Liver (tissue), 9 donors: ENCODE results near the gene FRAS1. TPM values are rescaled to one million over a fixed set of nuclear protein-coding genes. Genes with fewer than 3 reads are reported as not detected.

Experiments
- DNase-seq: peaks from one replicate; pipeline ENCODE4 v3.0.0-alpha.2; 2017; ENCODE audit warnings: low spot score
- H3K27ac ChIP-seq, 2 donors: one replicate each; pipeline ENCODE4 v1.7.0; 2013; ENCODE audit warnings: inconsistent platforms in 2 of 2, low read length in 2 of 2, control low read depth in 1 of 2, low read depth in 1 of 2, mild to moderate bottlenecking in 1 of 2
- H3K27me3 ChIP-seq, 4 donors: one replicate each; pipeline versions ENCODE4 v1.6.1 to v1.7.0; 2013; ENCODE audit warnings: low read length in 3 of 4, inconsistent platforms in 1 of 4, mild to moderate bottlenecking in 1 of 4, moderate library complexity in 1 of 4; ENCODE audit not compliant: control insufficient read depth in 4 of 4, insufficient read depth in 4 of 4
- H3K36me3 ChIP-seq, 4 donors: one replicate each; pipeline versions ENCODE4 v1.6.1 to v1.7.0; 2013; ENCODE audit warnings: low read length in 3 of 4, mild to moderate bottlenecking in 3 of 4, low read depth in 1 of 4, moderate library complexity in 1 of 4; ENCODE audit not compliant: control insufficient read depth in 4 of 4, insufficient read depth in 3 of 4
- H3K4me1 ChIP-seq, 4 donors: one replicate each; pipeline versions ENCODE4 v1.6.1 to v1.7.0; 2013; ENCODE audit warnings: low read length in 3 of 4, mild to moderate bottlenecking in 3 of 4, moderate library complexity in 1 of 4; ENCODE audit not compliant: control insufficient read depth in 4 of 4, insufficient read depth in 4 of 4
- H3K4me3 ChIP-seq, 3 donors: one replicate each; pipeline versions ENCODE4 v1.6.1 to v1.7.0; 2013; ENCODE audit warnings: low read length in 3 of 3, control low read depth in 1 of 3, low read depth in 1 of 3, mild to moderate bottlenecking in 1 of 3
- H3K9ac ChIP-seq, 2 donors: one replicate each; pipeline ENCODE4 v1.7.0; 2013; ENCODE audit warnings: low read length in 2 of 2, mild to moderate bottlenecking in 2 of 2, moderate library complexity in 2 of 2, control low read depth in 1 of 2, low read depth in 1 of 2
- H3K9me3 ChIP-seq, 4 donors: one replicate each; pipeline versions ENCODE4 v1.6.1 to v1.7.0; 2013; ENCODE audit warnings: low read length in 3 of 4; ENCODE audit not compliant: control insufficient read depth in 4 of 4
- EGR1 ChIP-seq, 2 donors: IDR thresholded peaks; 2 replicates each; pipeline ENCODE4 v1.6.1; 2016 to 2018; ENCODE audit warnings: antibody characterized with exemption in 2 of 2, low read depth in 2 of 2
- FOXA1 ChIP-seq: IDR thresholded peaks from 2 replicates; pipeline ENCODE4 v1.6.1; 2016; ENCODE audit warnings: antibody characterized with exemption
- FOXA2 ChIP-seq: IDR thresholded peaks from 2 replicates; pipeline ENCODE4 v1.6.1; 2016; ENCODE audit warnings: antibody characterized with exemption
- JUND ChIP-seq, 2 donors: IDR thresholded peaks; 2 replicates each; pipeline ENCODE4 v1.6.1; 2016; ENCODE audit warnings: antibody characterized with exemption in 2 of 2
- NR2F2 ChIP-seq: IDR thresholded peaks from 2 replicates; pipeline ENCODE4 v1.6.1; 2016; ENCODE audit warnings: antibody characterized with exemption
- RAD21 ChIP-seq, 2 donors: IDR thresholded peaks; 2 replicates each; pipeline ENCODE4 v1.6.1; 2016; ENCODE audit warnings: antibody characterized with exemption in 2 of 2, mild to moderate bottlenecking in 2 of 2
- TAF1 ChIP-seq: conservative IDR thresholded peaks from 2 replicates; pipeline ENCODE4 v1.6.1; 2016; ENCODE audit warnings: antibody characterized with exemption, mild to moderate bottlenecking
- YY1 ChIP-seq: IDR thresholded peaks from 2 replicates; pipeline ENCODE4 v1.6.1; 2016; ENCODE audit warnings: antibody characterized with exemption, mild to moderate bottlenecking
- WGBS: extraction: QIAGEN DNeasy Blood & Tissue Kit; methylation state at CpG from one replicate; pipeline ENCODE4 v1.1.7; 2013; 5-methylcytosine and 5-hydroxymethylcytosine counted together
- polyA plus RNA-seq, 2 donors: library from polyadenylated mRNA; stranded (reverse) in 1 of 2; unstranded in 1 of 2; fragments of 200-250 nt in 1 of 2; fragments of >200 nt in 1 of 2; fragmentation: Nextera tagmentation in 1 of 2; extraction: Ambion mirVana in 1 of 2; gene quantifications; one replicate each; pipeline versions ENCODE4 v1.2.1 to v1.2.3, GENCODE V29; 2013 to 2015
- total RNA-seq, 2 donors: library from RNA; depleted of rRNA; stranded (reverse); fragments of >200 nt; gene quantifications; one replicate each; pipeline ENCODE4 v1.2.3, GENCODE V29; 2014
- TF ChIP-seq, protein P1 (sequence below): IDR thresholded peaks from 2 replicates; pipeline ENCODE4 v1.6.1; 2016; ENCODE audit warnings: antibody characterized with exemption
- TF ChIP-seq, protein P2 (sequence below): IDR thresholded peaks from 2 replicates; pipeline ENCODE4 v1.6.1; 2016; ENCODE audit warnings: antibody characterized with exemption, mild to moderate bottlenecking
- TF ChIP-seq, protein P3 (sequence below): fragments of 150-350 bp; IDR thresholded peaks from 2 replicates; pipeline ENCODE4 v1.5.1; 2017; ENCODE audit warnings: improper control_type of control experiment, low read depth, low read length; ENCODE audit not compliant: missing input control
- TF ChIP-seq, protein P4 (sequence below): IDR thresholded peaks from 2 replicates; pipeline ENCODE4 v1.6.1; 2016; ENCODE audit warnings: antibody characterized with exemption
- TF ChIP-seq, protein P5 (sequence below): IDR thresholded peaks from 2 replicates; pipeline ENCODE4 v1.6.1; 2016; ENCODE audit warnings: antibody characterized with exemption
- donor health status: healthy.
- donor health status: healthy.
- donor health status: healthy.
- donor health status: healthy.
- donor health status: healthy.

Gene FRAS1
- total and polyA plus RNA-seq, 4 donors = 0.08 to 6.0 (median 1.1) TPM

DNA sequence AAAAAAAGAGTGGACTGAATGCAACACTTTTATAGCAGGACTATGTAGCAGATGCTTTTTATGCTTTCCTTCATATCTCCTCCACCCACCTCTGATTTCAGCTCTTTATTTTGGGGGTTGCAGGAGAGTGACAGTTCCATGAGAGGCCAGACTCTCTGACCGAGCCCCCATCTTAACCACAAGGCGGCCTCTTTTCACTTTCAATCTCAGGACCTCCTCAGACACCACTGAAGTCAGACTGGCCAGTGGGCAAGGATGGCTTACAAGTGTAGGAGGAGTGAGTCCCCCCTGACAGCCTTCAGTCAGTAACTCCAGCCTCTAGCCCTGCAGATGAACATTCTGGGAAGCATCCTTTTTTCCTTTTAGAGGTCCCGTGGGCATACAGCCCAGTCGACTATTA is 140.8 kb downstream of the FRAS1 start:
- Histone ChIP-seq H3K9me3 (peaks cover 0 to 2% (median 0%) of the 10 kb centered on the region in 4 donors), H3K4me3 (no peak overlapping the region), H3K4me1 (no peaks in the 10 kb centered on the region), H3K36me3 (no peaks in the 10 kb centered on the region), H3K27me3 (peaks cover 0 to 4% (median 0%) of the 10 kb centered on the region in 4 donors), H3K27ac (no peak overlapping the region), H3K9ac (no peak overlapping the region)
- WGBS = 83% methylated on average over 4 of the region's 4 CpGs
- no peak for DNase-seq
- TF ChIP-seq NR2F2 (no peak), TAF1 (no peak), YY1 (no peak), RAD21 (IDR thresholded peaks at IDR 0.05) (no peak), EGR1 (IDR thresholded peaks at IDR 0.05; ENCODE audit: low read depth in 2 of 2) (no peak), FOXA2 (no peak), FOXA1 (no peak), JUND (IDR thresholded peaks at IDR 0.05) (no peak)
- TF ChIP-seq, protein P1, sequence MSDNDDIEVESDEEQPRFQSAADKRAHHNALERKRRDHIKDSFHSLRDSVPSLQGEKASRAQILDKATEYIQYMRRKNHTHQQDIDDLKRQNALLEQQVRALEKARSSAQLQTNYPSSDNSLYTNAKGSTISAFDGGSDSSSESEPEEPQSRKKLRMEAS = no peak
- TF ChIP-seq, protein P2, sequence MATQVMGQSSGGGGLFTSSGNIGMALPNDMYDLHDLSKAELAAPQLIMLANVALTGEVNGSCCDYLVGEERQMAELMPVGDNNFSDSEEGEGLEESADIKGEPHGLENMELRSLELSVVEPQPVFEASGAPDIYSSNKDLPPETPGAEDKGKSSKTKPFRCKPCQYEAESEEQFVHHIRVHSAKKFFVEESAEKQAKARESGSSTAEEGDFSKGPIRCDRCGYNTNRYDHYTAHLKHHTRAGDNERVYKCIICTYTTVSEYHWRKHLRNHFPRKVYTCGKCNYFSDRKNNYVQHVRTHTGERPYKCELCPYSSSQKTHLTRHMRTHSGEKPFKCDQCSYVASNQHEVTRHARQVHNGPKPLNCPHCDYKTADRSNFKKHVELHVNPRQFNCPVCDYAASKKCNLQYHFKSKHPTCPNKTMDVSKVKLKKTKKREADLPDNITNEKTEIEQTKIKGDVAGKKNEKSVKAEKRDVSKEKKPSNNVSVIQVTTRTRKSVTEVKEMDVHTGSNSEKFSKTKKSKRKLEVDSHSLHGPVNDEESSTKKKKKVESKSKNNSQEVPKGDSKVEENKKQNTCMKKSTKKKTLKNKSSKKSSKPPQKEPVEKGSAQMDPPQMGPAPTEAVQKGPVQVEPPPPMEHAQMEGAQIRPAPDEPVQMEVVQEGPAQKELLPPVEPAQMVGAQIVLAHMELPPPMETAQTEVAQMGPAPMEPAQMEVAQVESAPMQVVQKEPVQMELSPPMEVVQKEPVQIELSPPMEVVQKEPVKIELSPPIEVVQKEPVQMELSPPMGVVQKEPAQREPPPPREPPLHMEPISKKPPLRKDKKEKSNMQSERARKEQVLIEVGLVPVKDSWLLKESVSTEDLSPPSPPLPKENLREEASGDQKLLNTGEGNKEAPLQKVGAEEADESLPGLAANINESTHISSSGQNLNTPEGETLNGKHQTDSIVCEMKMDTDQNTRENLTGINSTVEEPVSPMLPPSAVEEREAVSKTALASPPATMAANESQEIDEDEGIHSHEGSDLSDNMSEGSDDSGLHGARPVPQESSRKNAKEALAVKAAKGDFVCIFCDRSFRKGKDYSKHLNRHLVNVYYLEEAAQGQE = no peak
- TF ChIP-seq, protein P3, sequence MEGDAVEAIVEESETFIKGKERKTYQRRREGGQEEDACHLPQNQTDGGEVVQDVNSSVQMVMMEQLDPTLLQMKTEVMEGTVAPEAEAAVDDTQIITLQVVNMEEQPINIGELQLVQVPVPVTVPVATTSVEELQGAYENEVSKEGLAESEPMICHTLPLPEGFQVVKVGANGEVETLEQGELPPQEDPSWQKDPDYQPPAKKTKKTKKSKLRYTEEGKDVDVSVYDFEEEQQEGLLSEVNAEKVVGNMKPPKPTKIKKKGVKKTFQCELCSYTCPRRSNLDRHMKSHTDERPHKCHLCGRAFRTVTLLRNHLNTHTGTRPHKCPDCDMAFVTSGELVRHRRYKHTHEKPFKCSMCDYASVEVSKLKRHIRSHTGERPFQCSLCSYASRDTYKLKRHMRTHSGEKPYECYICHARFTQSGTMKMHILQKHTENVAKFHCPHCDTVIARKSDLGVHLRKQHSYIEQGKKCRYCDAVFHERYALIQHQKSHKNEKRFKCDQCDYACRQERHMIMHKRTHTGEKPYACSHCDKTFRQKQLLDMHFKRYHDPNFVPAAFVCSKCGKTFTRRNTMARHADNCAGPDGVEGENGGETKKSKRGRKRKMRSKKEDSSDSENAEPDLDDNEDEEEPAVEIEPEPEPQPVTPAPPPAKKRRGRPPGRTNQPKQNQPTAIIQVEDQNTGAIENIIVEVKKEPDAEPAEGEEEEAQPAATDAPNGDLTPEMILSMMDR = no peak
- TF ChIP-seq, protein P4, sequence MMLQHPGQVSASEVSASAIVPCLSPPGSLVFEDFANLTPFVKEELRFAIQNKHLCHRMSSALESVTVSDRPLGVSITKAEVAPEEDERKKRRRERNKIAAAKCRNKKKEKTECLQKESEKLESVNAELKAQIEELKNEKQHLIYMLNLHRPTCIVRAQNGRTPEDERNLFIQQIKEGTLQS = no peak

DNA sequence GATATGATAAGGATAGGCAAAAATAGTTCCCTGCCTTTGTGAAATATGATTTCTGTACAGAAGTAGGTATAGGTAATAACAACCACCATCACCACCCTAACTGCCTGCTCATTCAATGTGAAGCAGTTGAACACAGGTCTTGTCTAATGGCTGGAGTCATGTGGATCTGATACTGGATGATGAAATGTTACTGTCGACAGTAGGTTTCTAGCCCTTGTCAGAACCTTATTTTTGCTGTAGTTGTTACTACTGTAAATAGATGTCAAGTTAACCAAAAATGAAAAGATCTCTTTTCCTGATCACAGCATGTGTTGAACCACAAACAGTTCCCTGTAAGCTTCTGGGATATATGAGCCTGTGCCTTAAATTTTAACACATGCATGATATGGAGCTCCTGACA is 142.9 kb downstream of the FRAS1 start:
- Histone ChIP-seq H3K27ac (no peak overlapping the region), H3K9me3 (peaks cover 0 to 2% (median 0%) of the 10 kb centered on the region in 4 donors), H3K27me3 (peaks cover 0 to 4% (median 0%) of the 10 kb centered on the region in 4 donors), H3K4me1 (no peaks in the 10 kb centered on the region), H3K4me3 (no peak overlapping the region), H3K36me3 (no peaks in the 10 kb centered on the region), H3K9ac (no peak overlapping the region)
- no peak for TF ChIP-seq FOXA1
- TF ChIP-seq, protein P4 = no peak
- TF ChIP-seq, protein P5, sequence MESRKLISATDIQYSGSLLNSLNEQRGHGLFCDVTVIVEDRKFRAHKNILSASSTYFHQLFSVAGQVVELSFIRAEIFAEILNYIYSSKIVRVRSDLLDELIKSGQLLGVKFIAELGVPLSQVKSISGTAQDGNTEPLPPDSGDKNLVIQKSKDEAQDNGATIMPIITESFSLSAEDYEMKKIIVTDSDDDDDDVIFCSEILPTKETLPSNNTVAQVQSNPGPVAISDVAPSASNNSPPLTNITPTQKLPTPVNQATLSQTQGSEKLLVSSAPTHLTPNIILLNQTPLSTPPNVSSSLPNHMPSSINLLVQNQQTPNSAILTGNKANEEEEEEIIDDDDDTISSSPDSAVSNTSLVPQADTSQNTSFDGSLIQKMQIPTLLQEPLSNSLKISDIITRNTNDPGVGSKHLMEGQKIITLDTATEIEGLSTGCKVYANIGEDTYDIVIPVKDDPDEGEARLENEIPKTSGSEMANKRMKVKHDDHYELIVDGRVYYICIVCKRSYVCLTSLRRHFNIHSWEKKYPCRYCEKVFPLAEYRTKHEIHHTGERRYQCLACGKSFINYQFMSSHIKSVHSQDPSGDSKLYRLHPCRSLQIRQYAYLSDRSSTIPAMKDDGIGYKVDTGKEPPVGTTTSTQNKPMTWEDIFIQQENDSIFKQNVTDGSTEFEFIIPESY = no peak
- no peak for TF ChIP-seq FOXA2
- no peak for DNase-seq
- WGBS = 83% methylated on average over 1 of the region's 1 CpG
